ENCODE measurements around the gene PER1. TPM values are rescaled to one million over a fixed set of nuclear protein-coding genes. Genes with fewer than 3 reads are reported as not detected.
A peak's percentile ranks its signal among the peaks of the same experiment; 100 is the strongest.

The PER1 gene
- total RNA-seq, 1 experiment from 2014 or later: 17.1 TPM

DNA sequence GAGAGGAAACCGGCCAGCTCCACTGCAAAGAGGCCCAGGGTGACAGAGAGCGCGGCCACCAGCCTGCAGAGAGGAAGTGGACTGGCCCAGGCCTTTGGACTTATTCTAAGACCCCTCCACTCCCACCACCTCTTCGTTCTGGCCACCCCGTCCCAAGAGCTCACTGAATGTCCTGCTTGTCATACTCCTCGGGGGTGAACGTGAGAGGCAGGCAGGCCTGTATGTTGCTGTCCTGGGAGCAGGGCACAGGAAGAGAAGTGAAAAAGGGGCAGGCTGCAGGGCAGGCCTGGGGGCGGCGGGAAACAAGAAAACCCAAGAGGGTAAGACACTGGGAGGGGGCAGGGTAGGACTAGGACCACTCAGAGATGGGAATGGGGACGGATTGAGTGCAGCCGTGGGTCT is 23.6 kb upstream of the PER1 start:
- in situ Hi-C loops (cut with HindIII; ENCODE audit: low pct_unique_long_range_greater_than_20kb, low sequenced_read_pairs): no loop called here
- TF ChIP-seq SIN3A (IDR thresholded peaks at IDR 0.05; ENCODE audit: borderline replicate concordance, insufficient read depth, low read depth, low read length) (no peak), POLR2AphosphoS5 (IDR thresholded peaks at IDR 0.05; ENCODE audit: low read depth, low read length) (no peak), REST (IDR thresholded peaks at IDR 0.05; ENCODE audit: insufficient read depth in 1 of 2, low read depth in 2 of 2, low read length in 1 of 2) (no peak), TCF7L2 (IDR thresholded peaks at IDR 0.05; ENCODE audit: low read depth, low read length) (no peak), CTCF (IDR thresholded peaks at IDR 0.05) (no peak)
- Histone ChIP-seq H3K9me3 (ENCODE audit: control insufficient read depth, insufficient read depth, low read depth, low read length) (no peaks in the 10 kb centered on the region), H3K27ac (ENCODE audit: low read length) (peak overlapping the region; percentile 96), H3K36me3 (ENCODE audit: control insufficient read depth, insufficient read depth, low read length) (no peaks in the 10 kb centered on the region), H3K4me3 (ENCODE audit: low read depth in 2 of 2, low read length in 2 of 2) (peak overlapping the region; percentile 58 to 66), H3K4me1 (ENCODE audit: control insufficient read depth, insufficient read depth, low read length) (peaks cover 18% of the 10 kb centered on the region), H3K27me3 (ENCODE audit: control insufficient read depth, insufficient read depth, low read length) (no peaks in the 10 kb centered on the region)
- ATAC-seq (peak; percentile 10), DNase-seq (ENCODE audit: low read depth, low spot score) (no peak)
- intact Hi-C loops (cut with micrococcal nuclease; ENCODE audit: unreplicated experiment): no loop called here
- ChIA-PET CTCF (no interaction called here), POLR2A (no interaction called here)
- BruUV-seq (replicated peaks): no TSS peak

DNA sequence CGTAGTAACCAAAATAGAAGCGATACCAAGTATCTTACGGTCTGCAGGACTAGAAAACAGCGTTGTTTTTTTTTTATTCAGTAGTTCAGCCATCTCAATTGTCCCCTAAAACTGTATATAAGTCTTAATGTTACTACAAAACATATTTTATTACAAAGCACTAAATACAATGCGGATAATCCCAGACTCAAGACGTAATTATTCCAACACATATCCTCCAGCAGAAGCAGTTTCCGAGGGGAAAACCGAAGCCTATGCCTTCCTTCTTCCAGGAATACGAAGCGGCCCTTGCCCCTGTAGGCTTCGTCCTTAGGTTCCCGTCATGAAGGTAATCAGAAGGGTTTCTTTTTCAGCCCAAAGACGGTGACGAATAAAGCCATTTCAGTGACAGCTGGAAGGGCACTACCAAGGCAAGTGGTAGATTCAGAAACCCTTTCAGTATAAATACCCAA is 21.7 kb upstream of the PER1 start:
- Histone ChIP-seq H3K36me3 (ENCODE audit: control insufficient read depth, insufficient read depth, low read length) (no peaks in the 10 kb centered on the region), H3K27ac (ENCODE audit: low read length) (peak overlapping the region; percentile 96), H3K4me3 (ENCODE audit: low read depth in 2 of 2, low read length in 2 of 2) (peak overlapping the region; percentile 45 to 67), H3K9me3 (ENCODE audit: control insufficient read depth, insufficient read depth, low read depth, low read length) (no peaks in the 10 kb centered on the region), H3K4me1 (ENCODE audit: control insufficient read depth, insufficient read depth, low read length) (peaks cover 18% of the 10 kb centered on the region), H3K27me3 (ENCODE audit: control insufficient read depth, insufficient read depth, low read length) (no peaks in the 10 kb centered on the region)
- ChIA-PET POLR2A (interaction anchor here (0.6 to 1.5 kb wide), 8 partner anchors 10 to 48 kb away, joined by 3 to 17 read pairs (median 4); partner anchors contain the start of gene AURKB), CTCF (no interaction called here)
- in situ Hi-C loops (cut with HindIII; ENCODE audit: low pct_unique_long_range_greater_than_20kb, low sequenced_read_pairs) (no loop called here), intact Hi-C loops (cut with micrococcal nuclease; ENCODE audit: unreplicated experiment) (no loop called here)
- DNase-seq (ENCODE audit: low read depth, low spot score): no peak
- BruUV-seq (replicated peaks): no TSS peak
- TF ChIP-seq POLR2AphosphoS5 (IDR thresholded peaks at IDR 0.05; ENCODE audit: low read depth, low read length) (no peak), CTCF (IDR thresholded peaks at IDR 0.05) (no peak), TCF7L2 (IDR thresholded peaks at IDR 0.05; ENCODE audit: low read depth, low read length) (no peak; the same call in 1 of the 2 replicates), REST (IDR thresholded peaks at IDR 0.05; ENCODE audit: insufficient read depth in 1 of 2, low read depth in 2 of 2, low read length in 1 of 2) (no peak), SIN3A (IDR thresholded peaks at IDR 0.05; ENCODE audit: borderline replicate concordance, insufficient read depth, low read depth, low read length) (no peak)
- no peak for ATAC-seq

All from Panc1 (cell line).